Measurements from ENCODE around the gene NEK2.
A peak's percentile ranks its signal among the peaks of the same experiment; 100 is the strongest.
"Not testable (repeated sequence)": the region's sequence is repeated elsewhere in the genome, so short reads cannot be mapped to it uniquely, and the experiment has no call there.

NEK2 gene

GRCh38 chr1:211632808-211633523 is 42.5 kb downstream of the NEK2 start:
- DNase-seq (ENCODE audit: low spot score): peak; percentile 36

GRCh38 chr1:211632117-211632807 is 43.2 kb downstream of the NEK2 start:
- DNase-seq (ENCODE audit: low spot score): no peak

- DNase-seq (ENCODE audit: low spot score): no peak
Observed at GRCh38 chr1:211631168-211631567, 44.3 kb downstream of the NEK2 start.

- DNase-seq (ENCODE audit: low spot score): peak; percentile 59
Observed at GRCh38 chr1:211630236-211631081, 45.0 kb downstream of the NEK2 start.

GRCh38 chr1:211628417-211628816 is 47.0 kb downstream of the NEK2 start:
- DNase-seq (ENCODE audit: low spot score): no peak

- no peak for DNase-seq (ENCODE audit: low spot score)
Observed at GRCh38 chr1:211627259-211627658, 48.2 kb downstream of the NEK2 start.

- DNase-seq (ENCODE audit: low spot score): not testable (repeated sequence)
Observed at GRCh38 chr1:211625866-211626265, 49.6 kb downstream of the NEK2 start.

- DNase-seq (ENCODE audit: low spot score): no peak
Observed at GRCh38 chr1:211625040-211625439, 50.4 kb downstream of the NEK2 start.

- no peak for DNase-seq (ENCODE audit: low spot score)
Observed at GRCh38 chr1:211623515-211623914, 51.9 kb downstream of the NEK2 start.

GRCh38 chr1:211621447-211622198 is 53.8 kb downstream of the NEK2 start:
- DNase-seq (ENCODE audit: low spot score): no peak

GRCh38 chr1:211620097-211620496 is 55.3 kb downstream of the NEK2 start:
- DNase-seq (ENCODE audit: low spot score): no peak

GRCh38 chr1:211619033-211619996 is 56.1 kb downstream of the NEK2 start:
- DNase-seq (ENCODE audit: low spot score): no peak

- DNase-seq (ENCODE audit: low spot score): no peak
Observed at GRCh38 chr1:211616965-211617297, 58.5 kb downstream of the NEK2 start.

- no peak for DNase-seq (ENCODE audit: low spot score)
Observed at GRCh38 chr1:211616231-211616964, 59.0 kb downstream of the NEK2 start.

- no peak for DNase-seq (ENCODE audit: low spot score)
Observed at GRCh38 chr1:211614615-211615014, 60.8 kb downstream of the NEK2 start.

GRCh38 chr1:211613951-211614350 is 61.5 kb downstream of the NEK2 start:
- no peak for DNase-seq (ENCODE audit: low spot score)

GRCh38 chr1:211613108-211613947 is 62.1 kb downstream of the NEK2 start:
- no peak for DNase-seq (ENCODE audit: low spot score)

GRCh38 chr1:211612786-211613107 is 62.7 kb downstream of the NEK2 start:
- no peak for DNase-seq (ENCODE audit: low spot score)

Measured in SK-N-DZ (cell line).